ENCODE data around the gene DGKD.
A peak's percentile ranks its signal among the peaks of the same experiment; 100 is the strongest.

DGKD gene

GRCh38 chr2:233358947-233359346 lies 4.7 kb downstream of the DGKD start:
- peak overlapping the region; percentile 72 for H3K4me3 ChIP-seq (ENCODE audit: low read depth, low read length)
- no peak for TF ChIP-seq CTCF (IDR thresholded peaks at IDR 0.05; ENCODE audit: insufficient read depth, low read depth, low read length, missing control alignments)
- DNase-seq (ENCODE audit: low read depth), result no peak

- no peak for DNase-seq (ENCODE audit: low read depth)
- H3K4me3 ChIP-seq (ENCODE audit: low read depth, low read length), result no peak overlapping the region
- TF ChIP-seq CTCF (IDR thresholded peaks at IDR 0.05; ENCODE audit: insufficient read depth, low read depth, low read length, missing control alignments), result no peak
These were observed 5.5 kb downstream of the DGKD start for GRCh38 chr2:233359823-233360222.

- DNase-seq (ENCODE audit: low read depth), result no peak
- TF ChIP-seq CTCF (IDR thresholded peaks at IDR 0.05; ENCODE audit: insufficient read depth, low read depth, low read length, missing control alignments), result no peak
- no peak overlapping the region for H3K4me3 ChIP-seq (ENCODE audit: low read depth, low read length)
These were observed 6.5 kb downstream of the DGKD start for GRCh38 chr2:233360771-233361176.

- H3K4me3 ChIP-seq (ENCODE audit: low read depth, low read length), result no peak overlapping the region
- DNase-seq (ENCODE audit: low read depth), result no peak
- TF ChIP-seq CTCF (IDR thresholded peaks at IDR 0.05; ENCODE audit: insufficient read depth, low read depth, low read length, missing control alignments), result no peak
These were observed 7.0 kb downstream of the DGKD start for GRCh38 chr2:233361297-233361696.

- no peak overlapping the region for H3K4me3 ChIP-seq (ENCODE audit: low read depth, low read length)
- no peak for DNase-seq (ENCODE audit: low read depth)
- no peak for TF ChIP-seq CTCF (IDR thresholded peaks at IDR 0.05; ENCODE audit: insufficient read depth, low read depth, low read length, missing control alignments)
These were observed 8.4 kb downstream of the DGKD start for GRCh38 chr2:233362742-233363141.

- TF ChIP-seq CTCF (IDR thresholded peaks at IDR 0.05; ENCODE audit: insufficient read depth, low read depth, low read length, missing control alignments), result no peak
- H3K4me3 ChIP-seq (ENCODE audit: low read depth, low read length), result no peak overlapping the region
- DNase-seq (ENCODE audit: low read depth), result peak; percentile 71
These were observed 9.5 kb downstream of the DGKD start for GRCh38 chr2:233363744-233364235.

GRCh38 chr2:233365861-233366520 lies 11.7 kb downstream of the DGKD start:
- no peak for TF ChIP-seq CTCF (IDR thresholded peaks at IDR 0.05; ENCODE audit: insufficient read depth, low read depth, low read length, missing control alignments)
- H3K4me3 ChIP-seq (ENCODE audit: low read depth, low read length), result no peak overlapping the region
- no peak for DNase-seq (ENCODE audit: low read depth)
